ENCODE data around the gene ANXA4.
"Not testable (repeated sequence)": the region's sequence is repeated elsewhere in the genome, so short reads cannot be mapped to it uniquely, and the experiment has no call there.

ANXA4 gene

GRCh38 chr2:69801745-69802290 lies 59.9 kb downstream of the ANXA4 start:
- no peak for ATAC-seq
- no peak for TF ChIP-seq ESRRG (CRISPR knock-in tag; IDR thresholded peaks at IDR 0.05)
- TF ChIP-seq SNAI2 (CRISPR knock-in tag; IDR thresholded peaks at IDR 0.05): no peak
- no peak for TF ChIP-seq POU6F1 (CRISPR knock-in tag; IDR thresholded peaks at IDR 0.05; ENCODE audit: borderline replicate concordance, low read depth)
- no peak for TF ChIP-seq BACH2 (CRISPR knock-in tag; IDR thresholded peaks at IDR 0.05; ENCODE audit: borderline replicate concordance)
- no peak for TF ChIP-seq ZFP30 (CRISPR knock-in tag; IDR thresholded peaks at IDR 0.05)
- no peak for TF ChIP-seq CREB5 (CRISPR knock-in tag; IDR thresholded peaks at IDR 0.05; ENCODE audit: low read depth)
- TF ChIP-seq CSRNP3 (CRISPR knock-in tag; IDR thresholded peaks at IDR 0.05): no peak
- TF ChIP-seq ZNF70 (CRISPR knock-in tag; IDR thresholded peaks at IDR 0.05): no peak
- no peak for TF ChIP-seq TSHZ2 (CRISPR knock-in tag; IDR thresholded peaks at IDR 0.05)
- no peak for TF ChIP-seq TCF4 (CRISPR knock-in tag; IDR thresholded peaks at IDR 0.05; ENCODE audit: borderline replicate concordance)
- no peak for TF ChIP-seq PATZ1 (CRISPR knock-in tag; IDR thresholded peaks at IDR 0.05; ENCODE audit: borderline replicate concordance)
- no peak for TF ChIP-seq ZC3H10 (CRISPR knock-in tag; IDR thresholded peaks at IDR 0.05)
- TF ChIP-seq RARB (CRISPR knock-in tag; IDR thresholded peaks at IDR 0.05): no peak
- TF ChIP-seq TOX (CRISPR knock-in tag; IDR thresholded peaks at IDR 0.05; ENCODE audit: borderline replicate concordance): no peak
- no peak for TF ChIP-seq OSR1 (CRISPR knock-in tag; IDR thresholded peaks at IDR 0.05)
- TF ChIP-seq ISL1 (CRISPR knock-in tag; IDR thresholded peaks at IDR 0.05): no peak

- ATAC-seq: not testable (repeated sequence)
Measured at GRCh38 chr2:69802781-69803367, 60.9 kb downstream of the ANXA4 start.

GRCh38 chr2:69804416-69804815 lies 62.5 kb downstream of the ANXA4 start:
- no peak for ATAC-seq
- TF ChIP-seq TCF4 (CRISPR knock-in tag; IDR thresholded peaks at IDR 0.05; ENCODE audit: borderline replicate concordance) (no peak), CREB5 (CRISPR knock-in tag; IDR thresholded peaks at IDR 0.05; ENCODE audit: low read depth) (no peak), CSRNP3 (CRISPR knock-in tag; IDR thresholded peaks at IDR 0.05) (no peak), TOX (CRISPR knock-in tag; IDR thresholded peaks at IDR 0.05; ENCODE audit: borderline replicate concordance) (no peak), PPARA (CRISPR knock-in tag; IDR thresholded peaks at IDR 0.05; ENCODE audit: borderline replicate concordance) (no peak), ARNTL (CRISPR knock-in tag; IDR thresholded peaks at IDR 0.05; ENCODE audit: borderline replicate concordance, low read depth) (no peak), ZNF565 (CRISPR knock-in tag; conservative IDR thresholded peaks at IDR 0.05; ENCODE audit: low read depth) (no peak), ZNF8 (CRISPR knock-in tag; IDR thresholded peaks at IDR 0.05) (no peak), ZC3H10 (CRISPR knock-in tag; IDR thresholded peaks at IDR 0.05) (no peak), ZFP3 (CRISPR knock-in tag; IDR thresholded peaks at IDR 0.05) (no peak), TSHZ2 (CRISPR knock-in tag; IDR thresholded peaks at IDR 0.05) (no peak), CSDC2 (CRISPR knock-in tag; IDR thresholded peaks at IDR 0.05) (no peak)
